ENCODE results near the gene FAM171A2. TPM values are rescaled to one million over a fixed set of nuclear protein-coding genes. Genes with fewer than 3 reads are reported as not detected.

The FAM171A2 gene
- total and polyA plus RNA-seq, 10 of the 15 experiments (the other 5 are each of a cell fraction or from before 2014, with no cell fraction given), result 0.08 to 1.7 (median 0.27) TPM; not detected in 2

DNA sequence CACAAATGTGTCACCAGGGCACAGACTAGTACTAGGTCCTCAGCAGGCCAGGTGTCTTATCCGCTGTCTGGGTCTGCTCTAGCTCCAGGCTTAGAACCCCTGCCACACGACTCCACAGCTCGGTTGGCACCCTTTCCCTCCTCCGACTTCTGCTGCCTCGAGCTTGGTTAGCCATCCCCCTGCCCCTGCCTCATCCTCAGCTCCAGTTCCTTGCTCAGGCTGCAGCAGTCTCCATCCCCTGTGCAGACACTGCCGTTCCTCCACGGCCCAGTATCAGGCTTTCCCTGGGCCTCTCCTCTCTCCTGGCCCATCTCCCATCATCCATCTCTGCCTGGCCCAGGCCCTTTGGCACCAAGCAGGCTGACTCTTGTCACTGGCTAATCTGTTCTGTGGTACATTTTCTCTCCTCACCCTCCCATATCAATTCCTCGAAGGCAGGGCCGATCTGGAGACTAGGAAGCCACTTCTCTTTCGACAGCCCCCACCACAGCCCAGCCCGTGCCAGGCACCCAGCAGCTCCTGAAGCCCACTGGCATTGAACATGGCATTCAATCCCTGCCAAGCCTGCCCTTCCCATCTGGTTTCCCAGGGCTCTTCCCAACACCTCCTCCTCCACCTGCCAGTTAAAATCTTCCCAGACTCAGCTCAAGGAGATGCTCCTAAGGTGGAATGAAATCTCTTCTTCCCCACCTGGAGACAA lies 20.0 kb downstream of the FAM171A2 start (continued):
- TF ChIP-seq, protein P1, sequence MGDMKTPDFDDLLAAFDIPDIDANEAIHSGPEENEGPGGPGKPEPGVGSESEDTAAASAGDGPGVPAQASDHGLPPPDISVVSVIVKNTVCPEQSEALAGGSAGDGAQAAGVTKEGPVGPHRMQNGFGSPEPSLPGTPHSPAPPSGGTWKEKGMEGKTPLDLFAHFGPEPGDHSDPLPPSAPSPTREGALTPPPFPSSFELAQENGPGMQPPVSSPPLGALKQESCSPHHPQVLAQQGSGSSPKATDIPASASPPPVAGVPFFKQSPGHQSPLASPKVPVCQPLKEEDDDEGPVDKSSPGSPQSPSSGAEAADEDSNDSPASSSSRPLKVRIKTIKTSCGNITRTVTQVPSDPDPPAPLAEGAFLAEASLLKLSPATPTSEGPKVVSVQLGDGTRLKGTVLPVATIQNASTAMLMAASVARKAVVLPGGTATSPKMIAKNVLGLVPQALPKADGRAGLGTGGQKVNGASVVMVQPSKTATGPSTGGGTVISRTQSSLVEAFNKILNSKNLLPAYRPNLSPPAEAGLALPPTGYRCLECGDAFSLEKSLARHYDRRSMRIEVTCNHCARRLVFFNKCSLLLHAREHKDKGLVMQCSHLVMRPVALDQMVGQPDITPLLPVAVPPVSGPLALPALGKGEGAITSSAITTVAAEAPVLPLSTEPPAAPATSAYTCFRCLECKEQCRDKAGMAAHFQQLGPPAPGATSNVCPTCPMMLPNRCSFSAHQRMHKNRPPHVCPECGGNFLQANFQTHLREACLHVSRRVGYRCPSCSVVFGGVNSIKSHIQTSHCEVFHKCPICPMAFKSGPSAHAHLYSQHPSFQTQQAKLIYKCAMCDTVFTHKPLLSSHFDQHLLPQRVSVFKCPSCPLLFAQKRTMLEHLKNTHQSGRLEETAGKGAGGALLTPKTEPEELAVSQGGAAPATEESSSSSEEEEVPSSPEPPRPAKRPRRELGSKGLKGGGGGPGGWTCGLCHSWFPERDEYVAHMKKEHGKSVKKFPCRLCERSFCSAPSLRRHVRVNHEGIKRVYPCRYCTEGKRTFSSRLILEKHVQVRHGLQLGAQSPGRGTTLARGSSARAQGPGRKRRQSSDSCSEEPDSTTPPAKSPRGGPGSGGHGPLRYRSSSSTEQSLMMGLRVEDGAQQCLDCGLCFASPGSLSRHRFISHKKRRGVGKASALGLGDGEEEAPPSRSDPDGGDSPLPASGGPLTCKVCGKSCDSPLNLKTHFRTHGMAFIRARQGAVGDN (IDR thresholded peaks at IDR 0.05), result no peak
- TF ChIP-seq, protein P2, sequence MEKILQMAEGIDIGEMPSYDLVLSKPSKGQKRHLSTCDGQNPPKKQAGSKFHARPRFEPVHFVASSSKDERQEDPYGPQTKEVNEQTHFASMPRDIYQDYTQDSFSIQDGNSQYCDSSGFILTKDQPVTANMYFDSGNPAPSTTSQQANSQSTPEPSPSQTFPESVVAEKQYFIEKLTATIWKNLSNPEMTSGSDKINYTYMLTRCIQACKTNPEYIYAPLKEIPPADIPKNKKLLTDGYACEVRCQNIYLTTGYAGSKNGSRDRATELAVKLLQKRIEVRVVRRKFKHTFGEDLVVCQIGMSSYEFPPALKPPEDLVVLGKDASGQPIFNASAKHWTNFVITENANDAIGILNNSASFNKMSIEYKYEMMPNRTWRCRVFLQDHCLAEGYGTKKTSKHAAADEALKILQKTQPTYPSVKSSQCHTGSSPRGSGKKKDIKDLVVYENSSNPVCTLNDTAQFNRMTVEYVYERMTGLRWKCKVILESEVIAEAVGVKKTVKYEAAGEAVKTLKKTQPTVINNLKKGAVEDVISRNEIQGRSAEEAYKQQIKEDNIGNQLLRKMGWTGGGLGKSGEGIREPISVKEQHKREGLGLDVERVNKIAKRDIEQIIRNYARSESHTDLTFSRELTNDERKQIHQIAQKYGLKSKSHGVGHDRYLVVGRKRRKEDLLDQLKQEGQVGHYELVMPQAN (conservative IDR thresholded peaks at IDR 0.05), result no peak
- TF ChIP-seq MYC (IDR thresholded peaks at IDR 0.05; ENCODE audit: insufficient read depth, insufficient read length, insufficient replicate concordance, low read length, severe bottlenecking) (no peak), GATAD2B (conservative IDR thresholded peaks at IDR 0.05; ENCODE audit: low read depth) (no peak), NR2C1 (IDR thresholded peaks at IDR 0.05) (no peak), WRNIP1 (IDR thresholded peaks at IDR 0.05; ENCODE audit: borderline replicate concordance, low read depth, low read length) (no peak), SRF (IDR thresholded peaks at IDR 0.05; ENCODE audit: low read depth in 2 of 2, low read length in 2 of 2) (no peak), ZZZ3 (IDR thresholded peaks at IDR 0.05; ENCODE audit: control insufficient read depth, insufficient read length, low read depth) (no peak), EGR1 (IDR thresholded peaks at IDR 0.05; ENCODE audit: borderline replicate concordance in 1 of 2, low read depth in 2 of 2, low read length in 2 of 2) (no peak), CHD2 (IDR thresholded peaks at IDR 0.05; ENCODE audit: borderline replicate concordance, low read depth, low read length) (no peak)
- TF ChIP-seq, protein P3, sequence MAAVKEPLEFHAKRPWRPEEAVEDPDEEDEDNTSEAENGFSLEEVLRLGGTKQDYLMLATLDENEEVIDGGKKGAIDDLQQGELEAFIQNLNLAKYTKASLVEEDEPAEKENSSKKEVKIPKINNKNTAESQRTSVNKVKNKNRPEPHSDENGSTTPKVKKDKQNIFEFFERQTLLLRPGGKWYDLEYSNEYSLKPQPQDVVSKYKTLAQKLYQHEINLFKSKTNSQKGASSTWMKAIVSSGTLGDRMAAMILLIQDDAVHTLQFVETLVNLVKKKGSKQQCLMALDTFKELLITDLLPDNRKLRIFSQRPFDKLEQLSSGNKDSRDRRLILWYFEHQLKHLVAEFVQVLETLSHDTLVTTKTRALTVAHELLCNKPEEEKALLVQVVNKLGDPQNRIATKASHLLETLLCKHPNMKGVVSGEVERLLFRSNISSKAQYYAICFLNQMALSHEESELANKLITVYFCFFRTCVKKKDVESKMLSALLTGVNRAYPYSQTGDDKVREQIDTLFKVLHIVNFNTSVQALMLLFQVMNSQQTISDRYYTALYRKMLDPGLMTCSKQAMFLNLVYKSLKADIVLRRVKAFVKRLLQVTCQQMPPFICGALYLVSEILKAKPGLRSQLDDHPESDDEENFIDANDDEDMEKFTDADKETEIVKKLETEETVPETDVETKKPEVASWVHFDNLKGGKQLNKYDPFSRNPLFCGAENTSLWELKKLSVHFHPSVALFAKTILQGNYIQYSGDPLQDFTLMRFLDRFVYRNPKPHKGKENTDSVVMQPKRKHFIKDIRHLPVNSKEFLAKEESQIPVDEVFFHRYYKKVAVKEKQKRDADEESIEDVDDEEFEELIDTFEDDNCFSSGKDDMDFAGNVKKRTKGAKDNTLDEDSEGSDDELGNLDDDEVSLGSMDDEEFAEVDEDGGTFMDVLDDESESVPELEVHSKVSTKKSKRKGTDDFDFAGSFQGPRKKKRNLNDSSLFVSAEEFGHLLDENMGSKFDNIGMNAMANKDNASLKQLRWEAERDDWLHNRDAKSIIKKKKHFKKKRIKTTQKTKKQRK (IDR thresholded peaks at IDR 0.05; ENCODE audit: low read depth, low read length), result no peak
- TF ChIP-seq, protein P4, sequence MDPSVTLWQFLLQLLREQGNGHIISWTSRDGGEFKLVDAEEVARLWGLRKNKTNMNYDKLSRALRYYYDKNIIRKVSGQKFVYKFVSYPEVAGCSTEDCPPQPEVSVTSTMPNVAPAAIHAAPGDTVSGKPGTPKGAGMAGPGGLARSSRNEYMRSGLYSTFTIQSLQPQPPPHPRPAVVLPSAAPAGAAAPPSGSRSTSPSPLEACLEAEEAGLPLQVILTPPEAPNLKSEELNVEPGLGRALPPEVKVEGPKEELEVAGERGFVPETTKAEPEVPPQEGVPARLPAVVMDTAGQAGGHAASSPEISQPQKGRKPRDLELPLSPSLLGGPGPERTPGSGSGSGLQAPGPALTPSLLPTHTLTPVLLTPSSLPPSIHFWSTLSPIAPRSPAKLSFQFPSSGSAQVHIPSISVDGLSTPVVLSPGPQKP (IDR thresholded peaks at IDR 0.05; ENCODE audit: low read depth, low read length), result no peak
